Measurements from ENCODE around the gene GAD1. TPM values are rescaled to one million over a fixed set of nuclear protein-coding genes. Genes with fewer than 3 reads are reported as not detected.

GAD1 gene
- total RNA-seq, 1 experiment from 2014 or later = 11.2 TPM

DNA sequence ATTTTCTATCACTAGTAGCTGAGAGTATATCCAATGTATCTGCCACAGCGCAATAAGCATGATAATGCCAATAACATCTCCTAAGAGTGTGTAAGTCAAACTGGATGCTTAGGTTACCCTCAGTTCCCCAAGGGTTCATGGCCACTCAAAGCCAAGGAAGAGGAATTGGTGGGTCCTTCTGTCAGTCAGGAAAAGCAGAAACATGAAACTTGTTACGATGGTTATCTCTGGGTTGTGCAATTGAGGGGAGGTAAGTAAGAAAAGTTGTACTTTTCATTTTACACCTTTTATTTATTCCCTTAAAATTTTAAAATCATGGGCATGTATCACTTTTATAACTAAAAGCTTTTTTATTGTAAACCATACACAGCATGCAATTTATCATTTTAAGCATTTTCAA, 10.1 kb upstream of the GAD1 start:
- H3K27me3 Mint-ChIP-seq (ENCODE audit: unreplicated experiment) = no peaks in the 10 kb centered on the region
- no peaks in the 10 kb centered on the region for H3K9me3 Mint-ChIP-seq (ENCODE audit: low read depth, unreplicated experiment)
- no peak for DNase-seq
- no peak overlapping the region for H3K4me3 Mint-ChIP-seq (ENCODE audit: low read depth, unreplicated experiment)
- TF ChIP-seq CTCF (IDR thresholded peaks at IDR 0.05; ENCODE audit: unreplicated experiment) = no peak
- H3K4me1 Mint-ChIP-seq (ENCODE audit: low read depth, unreplicated experiment) = no peaks in the 10 kb centered on the region
- no peaks in the 10 kb centered on the region for H3K36me3 Mint-ChIP-seq (ENCODE audit: insufficient read depth, unreplicated experiment)
- CTCF ChIA-PET = interaction anchor here (0.6 kb wide), 1 partner anchor 27 kb away, joined by 3 read pairs; no protein-coding TSS in a partner anchor
- H3K27ac Mint-ChIP-seq (ENCODE audit: unreplicated experiment) = no peak overlapping the region
- BruUV-seq (replicated peaks) = no TSS peak
- intact Hi-C loops (cut with micrococcal nuclease; ENCODE audit: unreplicated experiment) = no loop called here

DNA sequence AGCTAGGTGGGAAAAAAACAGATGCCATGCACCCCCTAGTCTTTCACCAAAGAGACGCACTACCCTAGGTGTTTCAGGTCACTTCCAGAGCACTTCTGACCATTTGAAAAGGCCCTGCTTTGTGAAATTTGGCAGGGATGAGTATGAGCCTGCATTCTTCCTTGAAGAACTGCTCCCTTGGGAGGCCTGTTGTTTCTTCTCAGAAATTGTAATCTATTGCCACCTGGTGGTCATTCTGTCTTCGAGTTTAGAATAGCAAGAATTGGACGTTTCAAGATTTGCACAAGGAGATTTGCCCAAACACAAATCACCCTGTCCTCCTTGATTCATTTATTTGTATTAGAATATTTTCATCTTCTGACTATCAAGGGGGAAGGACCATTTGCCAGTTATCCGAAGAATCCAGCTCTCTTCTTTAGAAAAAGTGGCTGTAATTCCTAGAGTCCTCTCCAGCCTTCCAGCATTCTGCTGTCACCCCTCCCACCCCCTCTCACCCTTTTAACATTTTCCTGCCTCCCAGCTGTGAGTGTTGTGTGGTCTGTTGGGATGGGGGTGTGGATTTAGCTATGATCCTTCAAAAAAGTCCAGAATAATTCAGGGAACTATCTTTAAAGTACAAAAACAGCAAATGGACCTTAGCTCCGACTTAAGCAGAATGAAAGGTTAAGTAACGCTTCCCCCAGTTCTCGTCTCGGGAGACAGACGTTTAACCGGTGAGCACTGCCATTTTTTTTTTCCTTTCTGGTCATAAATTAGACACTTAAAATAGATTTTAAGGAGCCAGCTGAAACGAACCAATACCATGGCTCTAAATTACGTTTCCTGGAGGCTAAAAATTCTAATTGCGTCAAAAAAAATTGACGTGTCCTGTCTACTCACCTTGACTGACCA, 3.7 kb upstream of the GAD1 start:
- TF ChIP-seq CTCF (IDR thresholded peaks at IDR 0.05; ENCODE audit: unreplicated experiment) = peak; percentile 64
- Mint-ChIP-seq H3K9me3 (ENCODE audit: low read depth, unreplicated experiment) (no peaks in the 10 kb centered on the region), H3K4me1 (ENCODE audit: low read depth, unreplicated experiment) (peaks cover 8% of the 10 kb centered on the region), H3K36me3 (ENCODE audit: insufficient read depth, unreplicated experiment) (peaks cover 23% of the 10 kb centered on the region), H3K4me3 (ENCODE audit: low read depth, unreplicated experiment) (no peak overlapping the region), H3K27me3 (ENCODE audit: unreplicated experiment) (peaks cover 31% of the 10 kb centered on the region), H3K27ac (ENCODE audit: unreplicated experiment) (no peak overlapping the region)
- DNase-seq = peak; percentile 60
- intact Hi-C loops (cut with micrococcal nuclease; ENCODE audit: unreplicated experiment) = loop anchor here (1.0 to 10.0 kb wide), 5 partner anchors 98 to 1358 kb away; partner anchors contain the start of gene SP5
- BruUV-seq (replicated peaks) = no TSS peak
- CTCF ChIA-PET = interaction anchor here (0.9 to 1.2 kb wide), 2 partner anchors 422 to 443 kb away, joined by 3 read pairs; no protein-coding TSS in a partner anchor

GRCh38 chr2:170813611-170814532, 2.8 kb upstream of the GAD1 start:
- Mint-ChIP-seq H3K4me1 (ENCODE audit: low read depth, unreplicated experiment) (peaks cover 14% of the 10 kb centered on the region), H3K36me3 (ENCODE audit: insufficient read depth, unreplicated experiment) (peaks cover 33% of the 10 kb centered on the region), H3K9me3 (ENCODE audit: low read depth, unreplicated experiment) (no peaks in the 10 kb centered on the region), H3K27ac (ENCODE audit: unreplicated experiment) (no peak overlapping the region), H3K4me3 (ENCODE audit: low read depth, unreplicated experiment) (no peak overlapping the region), H3K27me3 (ENCODE audit: unreplicated experiment) (peaks cover 31% of the 10 kb centered on the region)
- intact Hi-C loops (cut with micrococcal nuclease; ENCODE audit: unreplicated experiment) = loop anchor here (2.0 to 10.0 kb wide), 5 partner anchors 99 to 1359 kb away; partner anchors contain the start of gene SP5
- BruUV-seq (replicated peaks) = no TSS peak
- DNase-seq = peak; percentile 46
- no peak for TF ChIP-seq CTCF (IDR thresholded peaks at IDR 0.05; ENCODE audit: unreplicated experiment)
- CTCF ChIA-PET = interaction anchor here (0.9 to 1.4 kb wide), 4 partner anchors 423 to 452 kb away, joined by 3 to 7 read pairs (median 3); no protein-coding TSS in a partner anchor

All from Calu3 (cell line).